Transverse colon (tissue), 4 donors: ENCODE data around the gene SLC5A9.

ENCODE experiments used
- POLR2A ChIP-seq: fragments of 450-650 bp; IDR thresholded peaks from one replicate; pipeline ENCODE4 v1.6.1; 2016; ENCODE audit warnings: antibody characterized with exemption, mild to moderate bottlenecking, moderate library complexity
- POLR2AphosphoS5 ChIP-seq, 3 donors: sonication (generic); formaldehyde crosslinking; IDR thresholded peaks; one replicate each; pipeline ENCODE4 v1.6.1; 2016; ENCODE audit warnings: antibody characterized with exemption in 3 of 3
- TF ChIP-seq, protein P1 (sequence below), 5 experiments: fragments of 200-600 bp in 3 of 5; fragments of 450-650 bp in 2 of 5; sonication (generic) in 3 of 5; IDR thresholded peaks; 1 replicate in 2 of 5; 2 replicates in 3 of 5; pipeline ENCODE4 v1.5.1; 2016 to 2017; ENCODE audit warnings: antibody characterized with exemption in 5 of 5, inconsistent platforms in 3 of 5, mild to moderate bottlenecking in 2 of 5, moderate library complexity in 1 of 5

DNA sequence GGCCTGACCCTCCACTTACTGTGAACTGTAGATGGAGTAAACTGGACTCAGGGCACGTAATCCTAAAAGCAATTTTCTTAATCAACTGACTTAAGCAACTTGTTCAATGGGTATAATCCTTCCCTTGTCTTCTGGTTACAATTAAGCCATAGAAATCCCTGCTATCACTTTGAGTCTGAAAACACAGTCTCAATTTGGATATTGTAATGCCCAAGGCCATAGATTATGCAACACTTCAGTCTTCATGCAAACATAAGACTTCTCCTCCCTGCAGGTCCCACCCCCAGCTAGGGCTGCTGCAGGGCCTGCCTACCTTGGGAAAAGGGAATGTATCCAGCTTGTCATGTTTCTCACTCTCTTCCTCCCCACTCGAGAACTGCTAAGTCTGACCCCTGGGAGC lies 6.2 kb upstream of the SLC5A9 start:
- TF ChIP-seq, protein P1, sequence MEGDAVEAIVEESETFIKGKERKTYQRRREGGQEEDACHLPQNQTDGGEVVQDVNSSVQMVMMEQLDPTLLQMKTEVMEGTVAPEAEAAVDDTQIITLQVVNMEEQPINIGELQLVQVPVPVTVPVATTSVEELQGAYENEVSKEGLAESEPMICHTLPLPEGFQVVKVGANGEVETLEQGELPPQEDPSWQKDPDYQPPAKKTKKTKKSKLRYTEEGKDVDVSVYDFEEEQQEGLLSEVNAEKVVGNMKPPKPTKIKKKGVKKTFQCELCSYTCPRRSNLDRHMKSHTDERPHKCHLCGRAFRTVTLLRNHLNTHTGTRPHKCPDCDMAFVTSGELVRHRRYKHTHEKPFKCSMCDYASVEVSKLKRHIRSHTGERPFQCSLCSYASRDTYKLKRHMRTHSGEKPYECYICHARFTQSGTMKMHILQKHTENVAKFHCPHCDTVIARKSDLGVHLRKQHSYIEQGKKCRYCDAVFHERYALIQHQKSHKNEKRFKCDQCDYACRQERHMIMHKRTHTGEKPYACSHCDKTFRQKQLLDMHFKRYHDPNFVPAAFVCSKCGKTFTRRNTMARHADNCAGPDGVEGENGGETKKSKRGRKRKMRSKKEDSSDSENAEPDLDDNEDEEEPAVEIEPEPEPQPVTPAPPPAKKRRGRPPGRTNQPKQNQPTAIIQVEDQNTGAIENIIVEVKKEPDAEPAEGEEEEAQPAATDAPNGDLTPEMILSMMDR (IDR thresholded peaks at IDR 0.05) = no peak
- no peak for TF ChIP-seq POLR2AphosphoS5 (IDR thresholded peaks at IDR 0.05)
- TF ChIP-seq POLR2A = no peak
